HG02798 (cell line): ENCODE data around the gene RPH3AL.

Experiments
- ATAC-seq: cut with Tn5 transposase; IDR thresholded peaks from one replicate; pipeline ENCODE4 v1.9.1; 2021; ENCODE audit warnings: mild to moderate bottlenecking; ENCODE audit not compliant: unreplicated experiment, poor library complexity

Gene RPH3AL

GRCh38 chr17:193841-194806, 158.5 kb downstream of the RPH3AL start:
- ATAC-seq = no peak

- no peak for ATAC-seq
Observed at GRCh38 chr17:193426-193810, 159.2 kb downstream of the RPH3AL start.

GRCh38 chr17:192666-193425, 159.8 kb downstream of the RPH3AL start:
- ATAC-seq = no peak

- no peak for ATAC-seq
Observed at GRCh38 chr17:189444-189843, 163.2 kb downstream of the RPH3AL start.

- no peak for ATAC-seq
Observed at GRCh38 chr17:187130-187529, 165.5 kb downstream of the RPH3AL start.

- no peak for ATAC-seq
Observed at GRCh38 chr17:185445-186138, 167.0 kb downstream of the RPH3AL start.

GRCh38 chr17:183021-183420, 169.6 kb downstream of the RPH3AL start:
- no peak for ATAC-seq

GRCh38 chr17:182050-182751, 170.4 kb downstream of the RPH3AL start:
- ATAC-seq = no peak

DNA sequence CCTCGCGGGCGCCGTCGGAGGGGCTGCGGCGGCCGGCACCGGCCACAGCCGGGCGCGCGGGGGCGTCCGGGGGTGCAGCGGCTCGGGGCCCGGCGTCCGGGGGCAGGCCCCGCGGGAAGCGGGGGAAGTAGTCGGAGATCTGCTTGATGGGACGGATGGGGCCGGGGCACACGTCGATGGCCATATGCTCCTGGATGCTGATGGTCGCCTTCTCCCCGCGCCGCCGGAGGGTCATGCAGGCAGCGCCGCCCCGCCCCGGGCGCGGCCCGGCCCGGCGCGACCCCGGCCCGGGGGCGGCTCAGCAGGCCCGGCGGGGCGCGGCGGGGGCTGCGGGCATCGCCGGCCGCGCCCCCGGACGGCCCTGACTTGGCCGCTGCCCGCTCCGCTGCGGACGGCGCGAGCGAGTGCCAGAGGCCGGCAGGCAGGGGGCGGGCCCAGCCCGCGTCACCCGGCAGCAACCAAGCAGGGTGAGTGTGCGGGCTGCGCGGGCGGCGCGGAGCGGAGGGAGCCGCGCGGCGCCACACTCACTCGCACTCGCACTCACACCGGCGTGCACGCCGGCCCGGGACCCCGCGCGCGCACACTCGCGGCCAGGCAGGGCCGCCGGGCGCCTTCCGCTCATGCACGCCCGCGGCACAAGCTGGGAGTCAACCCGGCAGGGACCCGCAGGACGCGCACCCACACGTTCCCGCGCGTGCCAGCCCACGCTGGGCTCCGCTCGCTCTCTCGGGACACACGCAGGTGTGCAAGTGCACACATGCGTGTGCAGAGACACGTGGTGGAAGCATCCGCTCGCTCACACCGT, 171.2 kb downstream of the RPH3AL start, which contains the start of gene DOC2B:
TSS of gene DOC2B (minus strand) at position 406 of the 805 bp plus-strand sequence. CDS start at position 235, 171 bp downstream.
- ATAC-seq = no peak

- no peak for ATAC-seq
Observed at GRCh38 chr17:180381-181244, 172.0 kb downstream of the RPH3AL start.

GRCh38 chr17:179781-180380, 172.7 kb downstream of the RPH3AL start:
- ATAC-seq = no peak

GRCh38 chr17:179066-179432, 173.6 kb downstream of the RPH3AL start:
- no peak for ATAC-seq

DNA sequence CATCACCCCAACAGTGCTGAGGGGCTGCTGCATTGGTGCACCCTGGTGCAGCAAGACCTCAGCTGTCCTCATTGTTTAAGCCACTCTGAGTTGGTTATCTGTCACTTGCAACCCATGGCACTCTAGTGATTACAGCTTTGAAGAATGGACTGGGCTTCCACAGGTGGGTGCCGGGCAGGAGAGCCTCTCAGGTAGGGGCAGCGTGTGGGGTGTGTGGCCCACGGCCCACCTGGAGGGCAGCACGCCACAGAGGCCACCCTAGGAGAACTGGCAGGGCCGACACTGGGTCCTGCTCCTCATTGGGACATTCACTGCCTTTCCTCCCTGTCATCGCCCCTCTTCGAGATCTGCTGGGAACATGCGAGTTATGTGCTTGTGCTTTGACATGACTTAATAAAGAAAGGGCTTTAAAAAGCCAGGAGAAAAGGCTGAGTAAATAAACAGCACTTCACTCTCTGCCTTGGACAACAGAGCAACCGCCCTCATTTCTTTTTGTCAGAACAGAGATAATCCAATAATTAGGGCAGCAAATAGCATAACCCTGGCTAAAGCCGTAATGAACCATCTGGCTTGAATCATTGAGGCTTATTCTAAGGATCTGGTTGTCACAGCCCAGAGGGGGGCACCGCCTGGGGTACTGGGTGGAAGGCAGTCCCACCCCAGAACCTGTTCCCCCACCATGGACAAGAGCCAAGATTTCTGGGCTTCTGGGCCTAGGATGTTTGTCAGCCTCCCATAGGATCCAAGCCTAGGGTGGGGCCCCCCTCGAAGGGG, 174.1 kb downstream of the RPH3AL start:
- ATAC-seq = no peak

GRCh38 chr17:177762-178161, 174.8 kb downstream of the RPH3AL start:
- no peak for ATAC-seq

DNA sequence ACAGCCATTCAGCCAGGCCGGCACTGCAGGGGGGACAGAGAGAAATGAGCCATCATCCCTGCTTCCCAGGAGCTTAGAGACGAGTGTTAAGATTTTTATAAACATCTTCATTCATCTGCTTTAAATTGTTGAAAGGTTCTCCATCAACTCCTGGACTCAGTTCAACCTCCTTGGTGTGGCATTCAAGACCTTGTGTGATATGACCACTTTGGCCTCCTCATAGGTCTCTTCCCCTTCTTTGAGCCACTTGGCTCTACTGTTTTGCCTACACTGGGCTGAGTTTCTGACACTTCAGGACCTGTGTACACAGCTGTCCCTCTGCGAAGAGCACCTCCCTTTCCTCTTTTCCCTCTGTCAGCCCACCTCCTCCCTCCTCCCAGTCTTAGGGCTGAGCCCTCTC, 175.5 kb downstream of the RPH3AL start:
- ATAC-seq = no peak

DNA sequence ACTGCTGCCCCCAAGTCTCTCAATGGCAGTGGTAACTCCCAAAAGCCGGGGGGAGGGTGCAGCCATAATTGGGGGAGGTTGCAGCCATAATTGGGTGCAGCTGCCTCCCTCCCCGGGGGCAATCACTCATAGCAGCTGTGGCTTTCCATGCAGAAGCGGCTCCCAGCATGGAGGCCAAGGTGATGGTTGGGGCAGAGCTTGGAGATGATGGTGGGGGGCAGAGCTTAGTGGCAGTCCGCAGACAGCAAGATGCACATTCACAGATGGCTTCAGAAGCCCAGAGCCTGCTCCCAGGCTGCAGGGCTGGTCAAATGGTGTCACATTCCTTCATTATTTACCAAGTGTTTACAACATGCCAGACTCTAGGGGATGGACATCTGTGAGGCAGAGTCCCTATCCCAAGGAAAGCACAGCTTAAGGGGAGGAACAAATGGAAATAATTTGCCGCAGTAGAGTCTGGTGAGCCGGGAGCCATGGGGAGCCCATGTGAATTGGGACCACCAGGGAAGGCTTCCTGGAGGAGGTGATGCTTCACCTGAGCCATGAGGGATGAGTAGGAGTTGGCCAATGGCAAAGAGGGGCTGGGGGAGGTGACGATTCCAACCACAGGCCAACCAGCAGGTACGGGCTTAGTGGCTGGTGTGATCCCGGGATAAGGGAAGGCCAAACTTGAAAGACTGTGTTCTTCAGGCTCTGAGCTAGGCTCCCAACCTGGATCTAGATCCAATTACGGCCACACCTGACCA, 179.3 kb downstream of the RPH3AL start:
- ATAC-seq = no peak

DNA sequence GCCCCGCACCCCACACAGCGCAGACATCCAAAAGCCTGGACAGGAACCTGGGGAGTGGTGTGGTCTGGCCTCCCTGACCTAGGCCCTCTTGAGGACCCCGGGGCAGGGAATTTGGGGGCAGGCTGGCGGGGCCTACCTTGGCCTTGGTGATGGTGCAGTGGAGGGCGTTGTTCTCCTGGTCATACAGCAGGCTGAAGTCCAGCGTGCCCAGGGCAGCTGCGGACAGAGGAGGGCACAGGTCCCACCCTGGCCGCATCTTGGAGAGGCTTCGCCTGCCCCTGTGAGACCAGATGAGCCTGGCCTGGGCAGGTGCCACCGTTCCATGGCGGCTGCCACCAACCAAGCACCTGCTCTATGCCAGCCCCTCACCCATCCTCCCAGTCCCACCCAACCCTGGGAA, 180.2 kb downstream of the RPH3AL start:
- ATAC-seq = no peak
